ENCODE results near the gene PVALEF.
A peak's percentile ranks its signal among the peaks of the same experiment; 100 is the strongest.
"Not testable (repeated sequence)": the region's sequence is repeated elsewhere in the genome, so short reads cannot be mapped to it uniquely, and the experiment has no call there.

Gene PVALEF

DNA sequence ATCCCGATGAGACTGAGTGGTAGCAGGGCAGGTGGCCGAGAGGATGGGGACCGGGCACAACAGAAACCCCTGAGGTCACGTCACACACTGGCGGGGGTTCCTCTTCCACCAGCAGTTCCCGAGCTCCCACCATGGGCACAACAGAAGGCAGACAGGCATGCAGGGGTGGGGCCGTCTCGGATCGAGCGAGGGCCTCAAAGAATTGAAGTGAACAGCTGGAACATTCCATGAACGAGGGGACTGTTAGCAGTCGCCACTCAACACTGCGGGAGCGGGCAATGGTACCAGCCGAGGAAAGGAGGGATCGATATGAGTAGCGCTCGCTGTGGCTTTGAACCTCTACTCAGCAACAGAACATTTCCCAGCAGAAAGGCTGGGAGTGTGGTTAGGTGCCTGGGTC, 52.2 kb downstream of the PVALEF start:
- H3K27me3 Mint-ChIP-seq, result no peaks in the 10 kb centered on the region

DNA sequence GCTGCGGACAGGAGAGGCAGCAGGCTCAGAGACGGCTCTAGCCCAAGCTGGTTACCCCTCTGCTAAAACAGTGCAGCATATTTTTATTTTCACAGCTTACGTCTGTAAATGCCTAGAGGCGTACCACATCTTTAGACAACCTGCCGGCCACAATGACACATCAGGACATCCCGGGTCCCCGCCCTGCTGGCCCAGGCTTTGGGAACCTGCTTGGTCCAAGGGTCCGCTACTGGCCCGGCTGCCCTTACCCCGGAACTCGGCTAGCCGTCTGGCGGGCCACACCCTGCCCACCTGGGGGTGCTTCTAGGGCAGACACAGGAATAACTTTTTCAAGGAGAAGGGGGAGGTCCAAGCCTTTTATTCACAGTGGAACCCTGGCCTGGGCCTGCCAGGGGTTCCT, 53.2 kb downstream of the PVALEF start:
- H3K27ac Mint-ChIP-seq, result no peak overlapping the region
- no peaks in the 10 kb centered on the region for H3K27me3 Mint-ChIP-seq
- H3K4me1 Mint-ChIP-seq, result peaks cover 20% of the 10 kb centered on the region
- no peak for ATAC-seq
- no peak for DNase-seq
- no peak overlapping the region for H3K4me3 Mint-ChIP-seq
- H3K9me3 Mint-ChIP-seq, result no peaks in the 10 kb centered on the region

More for the DNA sequence above, 52.2 kb downstream of the PVALEF start:
- no peak overlapping the region for H3K27ac Mint-ChIP-seq
- peaks cover 17% of the 10 kb centered on the region for H3K4me1 Mint-ChIP-seq
- H3K4me3 Mint-ChIP-seq, result no peak overlapping the region
- H3K9me3 Mint-ChIP-seq, result no peaks in the 10 kb centered on the region
- no peak for ATAC-seq
- no peak for DNase-seq

DNA sequence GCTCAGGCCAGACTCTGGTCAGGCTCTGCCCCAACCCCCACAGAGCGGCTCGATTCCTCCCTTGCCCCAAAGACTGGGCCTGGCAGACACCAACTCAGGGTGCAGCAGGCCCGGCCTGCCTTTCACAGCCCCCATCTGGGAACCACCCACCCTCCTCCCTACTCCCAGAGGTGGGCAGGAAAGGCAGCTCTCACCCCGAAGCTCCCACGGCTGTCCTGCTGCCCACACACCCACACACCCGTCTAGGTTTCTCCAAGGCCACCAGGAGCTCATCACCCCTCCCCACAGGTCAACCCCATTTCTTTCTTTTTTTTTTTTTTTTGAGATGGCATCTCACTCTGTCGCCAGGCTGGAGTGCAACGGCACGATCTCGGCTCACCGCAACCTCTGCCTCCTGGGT, 53.7 kb downstream of the PVALEF start:
- H3K4me1 Mint-ChIP-seq, result peaks cover 26% of the 10 kb centered on the region
- no peak overlapping the region for H3K4me3 Mint-ChIP-seq
- DNase-seq (no peak), ATAC-seq (no peak)
- no peaks in the 10 kb centered on the region for H3K27me3 Mint-ChIP-seq
- peak overlapping the region in 1 of 2 donors; percentile 33 for H3K27ac Mint-ChIP-seq
- no peaks in the 10 kb centered on the region for H3K9me3 Mint-ChIP-seq

DNA sequence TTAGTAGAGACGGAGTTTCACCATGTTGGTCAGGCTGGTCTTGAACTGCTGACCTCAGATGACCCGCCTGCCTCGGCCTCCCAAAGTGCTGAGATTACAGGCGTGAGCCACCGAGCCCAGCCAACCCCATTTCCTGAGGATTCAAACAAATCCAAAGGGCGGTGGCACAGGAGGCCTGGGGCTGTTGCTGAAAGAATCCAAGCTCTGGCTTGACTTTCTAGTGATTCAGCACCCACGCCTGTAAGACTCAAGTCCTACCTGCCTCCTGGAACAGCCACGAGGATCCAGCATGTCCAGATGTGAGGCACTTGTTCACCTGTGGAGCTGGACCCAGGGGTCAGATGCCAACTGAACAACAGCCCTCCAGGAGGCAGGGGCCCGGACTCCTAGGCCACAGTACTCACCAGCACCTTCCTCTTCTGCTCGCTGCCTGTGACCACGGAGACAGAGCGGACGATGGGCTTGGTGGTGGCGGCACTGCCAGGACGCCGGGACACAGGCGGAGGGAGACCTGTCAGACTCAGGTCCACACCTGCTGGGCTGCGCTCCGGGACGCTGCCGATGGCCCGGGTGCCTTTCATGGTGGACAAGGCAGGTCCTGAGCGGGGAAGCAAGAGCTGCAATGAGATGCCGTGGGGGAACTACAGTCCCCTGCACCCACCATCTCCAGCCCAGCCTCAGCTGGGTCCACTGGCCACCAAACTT, 54.3 kb downstream of the PVALEF start:
- no peak for DNase-seq
- H3K4me1 Mint-ChIP-seq, result peaks cover 26% of the 10 kb centered on the region
- H3K27ac Mint-ChIP-seq, result no peak overlapping the region

DNA sequence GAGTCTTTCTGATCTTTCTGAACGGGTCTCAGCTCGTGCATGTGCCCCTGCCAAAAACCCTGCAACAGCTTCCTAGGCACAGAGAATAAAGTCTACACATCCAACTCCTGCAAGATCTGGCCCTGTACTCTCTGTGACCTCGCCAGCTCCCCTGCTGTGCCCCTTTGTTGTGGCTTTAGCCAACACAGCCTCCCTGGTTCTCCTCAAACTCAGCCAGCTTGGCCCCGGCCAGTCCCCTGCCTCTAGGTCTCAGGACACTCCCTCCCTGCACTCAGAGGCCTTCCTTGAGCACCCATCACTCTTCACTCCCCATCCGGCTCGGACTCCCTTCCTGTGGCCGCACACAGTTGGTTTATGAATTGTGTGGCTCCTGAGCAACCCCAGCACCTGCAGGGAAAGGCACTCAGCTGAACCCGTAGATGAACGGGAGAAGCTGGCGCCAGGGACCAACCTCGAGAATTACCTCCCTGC, 56.1 kb downstream of the PVALEF start:
- DNase-seq (no peak), ATAC-seq (no peak)
- Mint-ChIP-seq H3K4me3 (peak overlapping the region; percentile 30 to 35), H3K27ac (no peak overlapping the region), H3K9me3 (no peaks in the 10 kb centered on the region), H3K4me1 (peaks cover 26% of the 10 kb centered on the region), H3K27me3 (no peaks in the 10 kb centered on the region)

More for the DNA sequence above, 54.3 kb downstream of the PVALEF start:
- H3K9me3 Mint-ChIP-seq, result no peaks in the 10 kb centered on the region
- no peak for ATAC-seq
- H3K4me3 Mint-ChIP-seq, result no peak overlapping the region
- no peaks in the 10 kb centered on the region for H3K27me3 Mint-ChIP-seq

DNA sequence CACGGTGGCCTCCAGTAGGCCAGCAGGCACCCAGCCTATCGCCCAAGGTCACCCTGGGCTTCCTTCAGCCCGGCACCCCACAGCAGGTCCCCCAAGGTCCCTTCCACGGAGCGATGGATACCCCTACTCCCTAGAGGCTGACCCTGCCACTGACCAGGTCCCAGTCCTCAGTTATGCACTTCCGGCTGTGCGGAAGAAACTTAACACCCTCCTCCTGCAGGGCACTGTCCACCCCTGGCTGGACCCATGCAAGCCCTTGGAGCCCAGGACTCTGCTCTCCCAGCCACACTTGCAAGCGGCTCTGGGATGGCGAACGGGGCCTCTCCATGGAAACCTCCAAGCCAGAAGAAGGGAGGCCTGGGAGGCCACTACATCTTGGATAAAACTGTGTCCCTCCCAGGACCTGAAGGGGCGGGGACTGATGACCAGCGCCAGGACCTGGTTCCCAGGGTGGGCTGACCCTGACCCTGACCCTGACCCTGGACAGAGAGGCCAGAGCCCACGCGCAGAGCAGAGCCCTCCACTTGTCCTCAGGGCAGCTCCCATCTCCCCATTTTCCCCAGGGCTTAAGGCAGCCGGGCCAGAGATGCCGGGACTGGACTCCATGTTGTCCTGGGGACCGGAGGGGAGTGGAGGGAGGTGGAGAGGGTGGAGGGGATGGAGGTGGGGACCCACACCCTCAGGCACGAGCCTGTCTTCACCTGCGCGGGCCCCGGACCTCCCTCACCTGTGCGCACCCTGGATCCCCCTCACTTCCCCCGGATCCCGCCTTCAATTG, 56.7 kb downstream of the PVALEF start:
- no peak overlapping the region for H3K27ac Mint-ChIP-seq
- H3K27me3 Mint-ChIP-seq, result no peaks in the 10 kb centered on the region
- H3K4me3 Mint-ChIP-seq, result peak overlapping the region; percentile 71 to 84
- DNase-seq, result no peak
- H3K9me3 Mint-ChIP-seq, result no peaks in the 10 kb centered on the region
- H3K4me1 Mint-ChIP-seq, result peaks cover 22% of the 10 kb centered on the region
- peak; percentile 2 for ATAC-seq

DNA sequence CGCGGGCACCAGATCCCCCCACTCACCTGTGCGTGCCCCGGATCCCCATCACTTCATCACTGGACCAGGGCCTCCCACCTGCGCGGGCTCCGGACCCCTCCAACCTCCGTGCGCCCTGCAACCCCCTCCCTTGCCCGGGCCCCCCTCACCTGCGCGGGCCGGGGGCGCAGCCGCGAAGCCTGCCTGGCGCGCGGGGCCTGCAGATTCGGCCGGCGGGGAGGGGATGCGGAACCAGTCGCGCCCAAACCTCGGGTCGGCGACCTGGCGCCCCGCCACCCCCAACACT, 57.3 kb downstream of the PVALEF start:
- ATAC-seq (peak; percentile 8), DNase-seq (no peak)
- no peaks in the 10 kb centered on the region for H3K9me3 Mint-ChIP-seq
- H3K27me3 Mint-ChIP-seq, result no peaks in the 10 kb centered on the region
- H3K4me3 Mint-ChIP-seq, result peak overlapping the region; percentile 71 to 84
- H3K4me1 Mint-ChIP-seq, result peaks cover 22% of the 10 kb centered on the region
- H3K27ac Mint-ChIP-seq, result peak overlapping the region in 1 of 2 donors; percentile 60

DNA sequence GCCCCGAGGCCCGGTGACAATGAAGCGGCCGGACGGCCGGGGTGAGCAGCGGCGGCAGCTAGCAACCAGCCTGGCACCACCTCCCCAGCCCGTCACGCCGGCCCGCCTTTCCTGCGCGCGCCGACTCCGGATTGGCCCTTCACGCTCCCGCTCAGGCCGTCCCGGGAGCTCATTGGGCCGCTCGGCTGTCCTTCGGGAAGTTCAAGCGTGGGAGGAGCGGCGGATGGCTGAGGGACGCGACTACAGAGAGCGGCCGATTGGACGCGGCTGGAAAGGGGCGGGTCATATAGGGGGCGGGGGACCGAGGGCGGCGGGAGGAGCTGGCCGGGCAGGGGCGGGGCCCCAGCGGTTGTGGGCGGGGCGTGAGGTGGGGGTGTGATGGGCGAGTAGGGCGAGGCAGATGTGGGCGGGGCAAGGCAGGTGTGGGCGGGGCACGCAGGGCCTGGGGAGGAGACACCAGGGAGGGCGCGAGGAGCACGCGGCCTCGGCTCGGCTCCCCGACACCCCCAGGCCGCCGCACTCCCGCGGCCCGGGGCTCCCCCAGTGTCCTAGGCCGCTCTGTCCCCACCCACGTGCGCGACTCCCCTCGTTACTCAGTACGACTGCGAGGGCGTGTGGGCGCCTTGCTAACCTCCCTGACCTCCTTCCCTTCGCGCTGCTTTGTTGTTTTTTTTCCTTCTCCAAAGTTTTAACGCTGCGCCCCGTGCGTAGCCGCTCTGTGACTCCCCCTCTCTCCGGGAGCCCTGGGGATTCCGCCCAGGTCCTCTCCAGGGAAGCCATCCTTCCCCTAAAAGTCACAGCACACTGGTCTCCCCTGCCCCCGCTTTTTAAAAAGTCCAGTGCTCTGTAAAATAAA, 57.8 kb downstream of the PVALEF start, which contains the start of gene CEP131:
TSS of gene CEP131 (minus strand) at position 60 of the 856 bp plus-strand sequence. CDS start 2,909 bp downstream, outside the sequence.
- ATAC-seq (peak; percentile 97), DNase-seq (peak; percentile 99 to 100)
- Mint-ChIP-seq H3K27ac (peak within 1 kb of the TSS in 1 of 2 donors; percentile 60), H3K27me3 (no peaks in the 10 kb centered on the region), H3K4me1 (peaks cover 28% of the 10 kb centered on the region), H3K4me3 (peak within 1 kb of the TSS; percentile 79 to 84), H3K9me3 (no peaks in the 10 kb centered on the region)

DNA sequence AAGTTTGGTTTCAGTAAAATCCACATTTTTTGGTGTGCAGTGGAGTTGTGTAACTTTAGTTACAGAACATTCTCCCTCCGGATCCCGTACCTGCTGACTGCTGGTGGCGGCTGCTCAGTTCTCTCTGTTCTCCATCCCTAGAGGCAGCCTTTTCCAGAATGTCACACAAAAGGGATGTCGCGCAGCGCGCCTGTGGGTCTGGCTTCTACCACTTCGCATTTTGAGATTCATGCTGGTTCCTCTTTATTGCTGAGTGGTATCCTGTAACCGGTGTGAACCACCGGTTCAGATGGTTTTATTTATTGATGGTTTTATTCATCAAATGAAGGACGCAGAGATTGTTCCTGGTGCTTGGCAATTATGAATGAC, 58.4 kb downstream of the PVALEF start:
- ATAC-seq (no peak), DNase-seq (no peak)
- H3K9me3 Mint-ChIP-seq, result no peaks in the 10 kb centered on the region
- peaks cover 29% of the 10 kb centered on the region for H3K4me1 Mint-ChIP-seq
- H3K27me3 Mint-ChIP-seq, result no peaks in the 10 kb centered on the region
- H3K4me3 Mint-ChIP-seq, result peak overlapping the region; percentile 79 to 80
- H3K27ac Mint-ChIP-seq, result peak overlapping the region in 1 of 2 donors; percentile 74

DNA sequence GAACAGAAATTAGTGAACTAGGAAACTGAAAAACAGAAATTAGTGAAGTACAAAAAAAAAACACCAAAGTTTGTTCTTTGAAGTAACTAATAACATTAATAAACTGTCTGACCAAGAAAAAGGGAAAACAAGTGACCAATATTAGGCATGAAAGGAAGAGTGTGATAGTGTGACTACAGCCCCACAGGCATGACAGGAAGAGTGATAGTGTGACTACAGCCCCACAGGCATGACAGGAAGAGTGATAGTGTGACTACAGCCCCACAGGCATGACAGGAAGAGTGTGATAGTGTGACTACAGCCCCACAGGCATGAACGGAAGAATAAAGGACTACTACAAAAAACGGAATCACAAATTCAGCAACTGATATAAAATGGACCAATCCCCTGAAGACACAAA, 62.3 kb downstream of the PVALEF start:
- H3K27ac Mint-ChIP-seq, H3K9me3 Mint-ChIP-seq, ATAC-seq, H3K27me3 Mint-ChIP-seq, H3K4me3 Mint-ChIP-seq, DNase-seq: not testable (repeated sequence)
- H3K4me1 Mint-ChIP-seq, result peaks cover 18% of the 10 kb centered on the region

DNA sequence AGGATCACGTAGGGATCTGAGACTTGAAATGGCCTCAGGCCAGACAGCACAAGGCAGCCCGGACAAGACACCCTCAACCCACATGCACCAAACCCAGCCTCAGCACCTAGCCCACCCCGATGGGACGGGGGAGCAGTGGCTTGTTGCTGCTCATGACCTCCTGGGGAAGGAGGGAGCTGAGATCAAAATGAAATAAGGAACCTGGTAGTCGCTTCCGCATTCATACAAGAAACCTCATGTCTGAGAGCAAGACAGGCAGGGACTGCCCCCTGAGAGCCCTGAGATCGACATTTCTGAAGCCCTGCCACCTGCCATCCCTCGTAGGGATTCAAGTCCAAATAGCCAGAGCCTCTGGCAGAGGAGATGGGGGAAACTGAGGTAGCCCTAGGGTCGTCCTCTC, 63.1 kb downstream of the PVALEF start:
- no peaks in the 10 kb centered on the region for H3K27me3 Mint-ChIP-seq
- peaks cover 15% of the 10 kb centered on the region for H3K4me1 Mint-ChIP-seq
- H3K9me3 Mint-ChIP-seq, result no peaks in the 10 kb centered on the region
- no peak overlapping the region for H3K4me3 Mint-ChIP-seq
- no peak overlapping the region for H3K27ac Mint-ChIP-seq
- no peak for ATAC-seq
- no peak for DNase-seq

DNA sequence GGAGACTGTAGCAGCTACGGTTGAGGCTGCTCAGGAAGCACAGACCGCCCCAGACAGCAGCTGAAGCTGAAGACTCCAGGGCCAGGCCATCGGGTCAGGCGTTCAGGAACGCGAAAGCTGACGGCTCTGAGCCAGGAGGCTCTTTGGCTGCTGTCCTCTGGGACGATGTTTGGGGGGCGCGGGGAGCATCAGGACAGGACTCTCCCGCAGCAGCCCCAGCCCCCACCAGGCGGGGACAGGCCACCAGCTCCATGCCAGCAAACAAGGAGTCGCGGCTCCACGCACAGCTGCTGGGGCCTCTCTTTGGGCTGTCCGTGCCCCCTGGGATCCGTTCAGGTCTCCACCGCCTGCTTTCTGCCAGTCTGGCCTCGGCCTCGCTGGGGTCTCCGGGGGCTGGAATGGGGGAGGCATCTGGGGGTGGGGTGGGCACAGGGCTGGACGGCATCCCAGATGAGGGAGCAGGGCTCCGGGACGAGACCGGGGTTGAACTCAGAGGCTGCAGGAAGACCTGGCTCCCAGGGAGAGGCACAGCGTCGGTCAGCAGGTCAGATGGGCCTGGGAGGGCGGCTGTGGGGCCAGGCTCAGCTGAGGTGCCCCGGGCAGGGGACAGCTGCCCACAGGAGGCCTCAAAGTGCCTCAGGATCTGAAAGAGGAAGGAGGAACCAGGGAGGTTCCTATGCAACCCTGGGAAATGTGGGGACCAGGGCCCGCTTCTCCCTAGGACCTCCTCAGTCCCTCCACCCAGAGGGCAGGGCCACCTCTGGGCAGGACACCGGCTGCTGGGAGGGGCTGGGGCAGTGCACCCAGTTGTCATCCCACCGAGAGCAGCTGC, 63.7 kb downstream of the PVALEF start:
- ATAC-seq, result no peak
- H3K27ac Mint-ChIP-seq, result no peak overlapping the region
- H3K9me3 Mint-ChIP-seq, result no peaks in the 10 kb centered on the region
- no peak for DNase-seq
- H3K4me1 Mint-ChIP-seq, result peaks cover 9% of the 10 kb centered on the region
- no peaks in the 10 kb centered on the region for H3K27me3 Mint-ChIP-seq
- no peak overlapping the region for H3K4me3 Mint-ChIP-seq

DNA sequence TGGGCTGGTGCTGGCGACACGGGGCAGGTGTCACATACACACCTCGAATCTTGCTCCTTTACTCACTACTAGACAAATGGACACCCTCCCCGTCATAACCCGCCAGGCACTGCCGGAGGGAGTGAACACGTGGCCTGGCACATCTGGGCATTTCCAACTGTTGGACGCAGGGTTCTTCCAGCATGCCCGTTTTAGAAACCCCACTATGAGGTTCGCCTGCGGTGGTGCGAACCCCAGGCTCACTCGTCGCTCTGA, 64.3 kb downstream of the PVALEF start:
- H3K9me3 Mint-ChIP-seq, result no peaks in the 10 kb centered on the region
- DNase-seq, result no peak
- no peak overlapping the region for H3K4me3 Mint-ChIP-seq
- H3K27ac Mint-ChIP-seq, result no peak overlapping the region
- ATAC-seq, result no peak
- no peaks in the 10 kb centered on the region for H3K27me3 Mint-ChIP-seq
- peaks cover 10% of the 10 kb centered on the region for H3K4me1 Mint-ChIP-seq

DNA sequence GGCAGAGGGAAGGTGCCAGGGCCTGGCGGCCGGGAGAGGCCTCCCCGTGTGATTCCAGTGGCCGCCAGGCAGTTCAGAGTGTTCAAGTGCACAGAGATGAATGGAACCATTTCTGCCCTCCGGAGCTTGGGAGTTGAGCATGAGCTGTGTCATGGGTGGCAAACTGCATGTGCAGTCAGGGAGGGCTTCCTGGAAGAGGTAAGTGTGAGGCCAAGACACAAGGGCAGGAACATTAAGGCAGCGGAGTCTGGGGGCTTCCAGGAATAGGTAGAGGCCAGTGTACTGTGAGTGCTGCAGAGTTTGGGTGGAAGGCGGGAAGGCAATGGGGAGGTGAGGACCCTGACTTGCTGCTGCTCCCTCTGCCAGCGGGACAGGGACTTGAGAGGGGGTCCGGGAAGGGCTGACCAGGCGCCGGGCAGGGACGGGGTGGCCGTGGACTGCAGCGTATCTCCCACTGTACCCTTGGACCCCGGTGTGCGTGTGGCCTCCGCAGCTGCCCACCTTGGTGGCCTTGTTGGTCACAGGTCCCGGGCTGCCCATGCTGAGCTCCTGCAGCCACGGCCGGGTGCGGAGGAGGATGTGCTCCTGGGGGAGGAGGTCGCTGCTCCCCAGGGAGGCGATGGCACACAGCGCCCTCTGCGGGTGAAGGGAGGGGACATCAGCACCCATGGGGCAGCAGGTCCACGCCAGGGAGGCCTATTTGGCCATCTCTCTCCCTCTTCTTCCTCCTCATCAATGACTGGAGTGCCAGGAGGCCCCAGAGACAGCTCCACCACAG, 64.9 kb downstream of the PVALEF start:
- no peak for ATAC-seq
- Mint-ChIP-seq H3K27ac (peak overlapping the region in 1 of 2 donors; percentile 58), H3K27me3 (no peaks in the 10 kb centered on the region), H3K9me3 (no peaks in the 10 kb centered on the region), H3K4me3 (no peak overlapping the region), H3K4me1 (peaks cover 17% of the 10 kb centered on the region)
- DNase-seq, result no peak
